Esophagus squamous epithelium (tissue), 5 donors: Measurements from ENCODE around the gene CXorf49B. TPM values are rescaled to one million over a fixed set of nuclear protein-coding genes. Genes with fewer than 3 reads are reported as not detected.
"Not testable (repeated sequence)": the region's sequence is repeated elsewhere in the genome, so short reads cannot be mapped to it uniquely, and the experiment has no call there.

Source experiments
- DNase-seq: peaks from one replicate; lab custom pipeline; 2025; lab: John Stamatoyannopoulos, UW
- H3K27ac ChIP-seq, 4 donors: fragments of 200-600 bp; sonication (generic); one replicate each; pipeline ENCODE4 v1.5.1; 2016 to 2019; ENCODE audit warnings: mild to moderate bottlenecking in 1 of 4
- H3K27me3 ChIP-seq, 4 donors: fragments of 200-600 bp; sonication (generic); 1 replicate in 3 of 4; 2 replicates in 1 of 4; pipeline versions ENCODE4 v1.5.1 to v1.6.0; 2017 to 2021; ENCODE audit warnings: antibody characterized with exemption in 1 of 4
- H3K36me3 ChIP-seq, 3 donors: fragments of 200-600 bp; sonication (generic); one replicate each; pipeline ENCODE4 v1.5.1; 2016 to 2019
- H3K4me1 ChIP-seq, 3 donors: fragments of 200-600 bp; sonication (generic); one replicate each; pipeline ENCODE4 v1.5.1; 2017 to 2019
- H3K4me3 ChIP-seq, 4 donors: fragments of 200-600 bp; sonication (generic); 1 replicate in 3 of 4; 2 replicates in 1 of 4; pipeline ENCODE4 v1.5.1; 2016 to 2019; ENCODE audit warnings: mild to moderate bottlenecking in 2 of 4, moderate library complexity in 1 of 4
- H3K9me3 ChIP-seq, 3 donors: fragments of 200-600 bp; sonication (generic); one replicate each; pipeline ENCODE4 v1.5.1; 2016 to 2019
- WGBS, 2 donors: methylation state at CpG; one replicate each; pipeline ENCODE4 v1.1.5; 2018; 5-methylcytosine and 5-hydroxymethylcytosine counted together
- intact Hi-C: fragments of 100-400 bp; cut with DNase I; formaldehyde crosslinking; loops from one replicate; pipeline ENCODE4 v1.15.0; 2022
- total RNA-seq, 4 donors: library from RNA; depleted of rRNA; stranded (reverse); fragments of >200 nt; gene quantifications; one replicate each; pipeline ENCODE4 v1.1.0, GENCODE V29; 2016
- donor health status: DM: yes; HTN: yes; CAD: no.

Gene CXorf49B
- total RNA-seq, result not detected

GRCh38 chrX:71763049-71763448, at the start of gene CXorf49B:
Gene CXorf49B, plus strand, starts transcription at chrX:71763349. Its CDS starts 75 bp downstream, at chrX:71763424.
- WGBS, 2 donors, result no CpG with 5 or more reads among the region's 34 CpGs
- H3K4me1 ChIP-seq, H3K36me3 ChIP-seq, H3K4me3 ChIP-seq, H3K9me3 ChIP-seq, DNase-seq, H3K27ac ChIP-seq, H3K27me3 ChIP-seq, intact Hi-C loops: not testable (repeated sequence)

- no CpG with 5 or more reads among the region's 14 CpGs for WGBS, 2 donors
- H3K4me3 ChIP-seq, H3K9me3 ChIP-seq, DNase-seq, H3K36me3 ChIP-seq, H3K27ac ChIP-seq, H3K4me1 ChIP-seq, intact Hi-C loops, H3K27me3 ChIP-seq: not testable (repeated sequence)
Measured at GRCh38 chrX:71714064-71714463, 49.1 kb upstream of the CXorf49B start.

GRCh38 chrX:71715551-71715950, 47.6 kb upstream of the CXorf49B start:
- DNase-seq, result not testable (repeated sequence)

GRCh38 chrX:71716323-71716722, 46.8 kb upstream of the CXorf49B start:
- H3K4me1 ChIP-seq, H3K36me3 ChIP-seq, DNase-seq, intact Hi-C loops, H3K27ac ChIP-seq, H3K9me3 ChIP-seq, H3K27me3 ChIP-seq, H3K4me3 ChIP-seq: not testable (repeated sequence)
- WGBS, 2 donors, result no CpG with 5 or more reads among the region's 12 CpGs

More at GRCh38 chrX:71715551-71715950, 47.6 kb upstream of the CXorf49B start:
- H3K9me3 ChIP-seq, H3K4me3 ChIP-seq, H3K4me1 ChIP-seq, H3K36me3 ChIP-seq, H3K27ac ChIP-seq, H3K27me3 ChIP-seq, intact Hi-C loops: not testable (repeated sequence)
- no CpG with 5 or more reads among the region's 8 CpGs for WGBS, 2 donors

GRCh38 chrX:71718185-71718584, 45.0 kb upstream of the CXorf49B start, which contains the start of gene CXorf49:
Gene CXorf49, minus strand, starts transcription at chrX:71718285. Its CDS starts 134 bp downstream, at chrX:71718151.
- H3K4me1 ChIP-seq, H3K27me3 ChIP-seq, H3K4me3 ChIP-seq, H3K27ac ChIP-seq, H3K9me3 ChIP-seq, H3K36me3 ChIP-seq, intact Hi-C loops, DNase-seq: not testable (repeated sequence)
- no CpG with 5 or more reads among the region's 30 CpGs for WGBS, 2 donors

GRCh38 chrX:71719195-71719594, 44.0 kb upstream of the CXorf49B start:
- H3K27me3 ChIP-seq, H3K9me3 ChIP-seq, H3K4me3 ChIP-seq, DNase-seq, H3K27ac ChIP-seq, H3K36me3 ChIP-seq, H3K4me1 ChIP-seq, intact Hi-C loops: not testable (repeated sequence)
- no CpG with 5 or more reads among the region's 30 CpGs for WGBS, 2 donors

GRCh38 chrX:71720289-71720886, 42.8 kb upstream of the CXorf49B start:
- DNase-seq, H3K4me3 ChIP-seq, H3K36me3 ChIP-seq, H3K4me1 ChIP-seq, H3K9me3 ChIP-seq, H3K27ac ChIP-seq, H3K27me3 ChIP-seq, intact Hi-C loops: not testable (repeated sequence)
- no CpG with 5 or more reads among the region's 20 CpGs for WGBS, 2 donors

- H3K4me3 ChIP-seq, H3K27me3 ChIP-seq, H3K36me3 ChIP-seq, H3K4me1 ChIP-seq, H3K27ac ChIP-seq, DNase-seq, H3K9me3 ChIP-seq, intact Hi-C loops: not testable (repeated sequence)
- WGBS, 2 donors, result no CpG with 5 or more reads among the region's 20 CpGs
Measured at GRCh38 chrX:71760688-71761281, 2.4 kb upstream of the CXorf49B start.

GRCh38 chrX:71764832-71765231, 1.7 kb downstream of the CXorf49B start:
- H3K36me3 ChIP-seq, H3K4me3 ChIP-seq, H3K9me3 ChIP-seq, H3K4me1 ChIP-seq, H3K27ac ChIP-seq, DNase-seq, H3K27me3 ChIP-seq, intact Hi-C loops: not testable (repeated sequence)
- WGBS, 2 donors, result no CpG with 5 or more reads among the region's 11 CpGs

- H3K27me3 ChIP-seq, DNase-seq, H3K36me3 ChIP-seq, H3K9me3 ChIP-seq, H3K4me3 ChIP-seq, intact Hi-C loops, H3K27ac ChIP-seq, H3K4me1 ChIP-seq: not testable (repeated sequence)
- WGBS, 2 donors, result no CpG with 5 or more reads among the region's 8 CpGs
Measured at GRCh38 chrX:71765613-71766012, 2.5 kb downstream of the CXorf49B start.

- H3K4me3 ChIP-seq, H3K9me3 ChIP-seq, intact Hi-C loops, DNase-seq, H3K27ac ChIP-seq, H3K4me1 ChIP-seq, H3K27me3 ChIP-seq, H3K36me3 ChIP-seq: not testable (repeated sequence)
- WGBS, 2 donors, result no CpG with 5 or more reads among the region's 14 CpGs
Measured at GRCh38 chrX:71767134-71767533, 4.0 kb downstream of the CXorf49B start.

- intact Hi-C loops, H3K36me3 ChIP-seq, H3K4me1 ChIP-seq, H3K4me3 ChIP-seq, DNase-seq, H3K9me3 ChIP-seq, H3K27me3 ChIP-seq, H3K27ac ChIP-seq: not testable (repeated sequence)
- WGBS, 2 donors, result no CpG with 5 or more reads among the region's 12 CpGs
Measured at GRCh38 chrX:71778322-71778721, 15.2 kb downstream of the CXorf49B start.

GRCh38 chrX:71782225-71782949, 19.2 kb downstream of the CXorf49B start:
- intact Hi-C loops, H3K4me3 ChIP-seq, H3K9me3 ChIP-seq, DNase-seq, H3K36me3 ChIP-seq, H3K4me1 ChIP-seq, H3K27ac ChIP-seq, H3K27me3 ChIP-seq: not testable (repeated sequence)
- no CpG with 5 or more reads among the region's 10 CpGs for WGBS, 2 donors
